Activated CD8-positive, alpha-beta memory T cell treated with anti-CD3 and anti-CD28 coated beads, Interleukin-2, amount 50 U/mL, for 48 hours (primary cell): ENCODE data around the gene RSPH1.

ENCODE experiments used
- DNase-seq: peaks from one replicate; pipeline ENCODE4 v3.0.0-alpha.2; 2020

Gene RSPH1

GRCh38 chr21:42512346-42513034 is 16.5 kb upstream of the RSPH1 start:
- no peak for DNase-seq

DNA sequence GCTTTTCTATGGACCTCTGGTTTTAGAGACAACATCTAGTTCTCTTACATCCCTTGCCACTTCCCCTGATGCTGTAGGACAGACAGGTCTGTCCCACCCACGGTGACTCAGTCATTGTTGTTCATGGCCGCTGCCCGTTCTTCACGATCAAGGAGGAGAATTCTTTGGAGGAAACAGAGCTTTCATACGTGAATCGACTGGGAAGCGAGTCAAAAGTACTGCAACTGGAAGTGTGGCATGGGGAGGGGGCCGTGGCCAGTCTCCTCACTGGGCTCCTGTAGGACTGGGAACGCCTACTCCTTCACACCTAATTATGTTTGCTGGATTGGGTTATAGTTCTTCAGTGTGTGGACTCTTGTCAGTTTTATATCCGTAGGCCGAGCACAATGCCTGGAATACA is 13.2 kb upstream of the RSPH1 start:
- no peak for DNase-seq

GRCh38 chr21:42508371-42508770 is 12.3 kb upstream of the RSPH1 start:
- no peak for DNase-seq

DNA sequence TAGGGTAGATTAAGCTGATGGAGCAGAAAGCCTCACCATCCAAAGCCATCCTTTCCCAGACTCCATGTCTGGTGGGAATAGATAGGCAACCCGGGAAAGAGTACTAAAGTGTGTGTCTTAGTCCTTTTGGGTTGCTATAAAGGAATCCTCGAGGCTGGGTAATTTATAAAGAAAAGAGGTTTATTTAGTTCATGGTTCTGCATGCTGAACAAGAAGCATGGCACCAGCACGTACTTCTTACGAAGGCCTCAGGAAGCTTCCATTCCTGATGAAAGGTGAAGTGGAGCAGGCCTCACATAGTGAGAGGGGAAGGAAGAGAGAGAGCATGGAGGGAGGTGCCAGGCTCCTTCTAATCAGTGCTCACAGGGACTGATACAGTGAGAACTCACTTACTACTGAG is 11.4 kb upstream of the RSPH1 start:
- no peak for DNase-seq

- DNase-seq, result no peak
Measured at GRCh38 chr21:42505090-42505726, 9.2 kb upstream of the RSPH1 start.

DNA sequence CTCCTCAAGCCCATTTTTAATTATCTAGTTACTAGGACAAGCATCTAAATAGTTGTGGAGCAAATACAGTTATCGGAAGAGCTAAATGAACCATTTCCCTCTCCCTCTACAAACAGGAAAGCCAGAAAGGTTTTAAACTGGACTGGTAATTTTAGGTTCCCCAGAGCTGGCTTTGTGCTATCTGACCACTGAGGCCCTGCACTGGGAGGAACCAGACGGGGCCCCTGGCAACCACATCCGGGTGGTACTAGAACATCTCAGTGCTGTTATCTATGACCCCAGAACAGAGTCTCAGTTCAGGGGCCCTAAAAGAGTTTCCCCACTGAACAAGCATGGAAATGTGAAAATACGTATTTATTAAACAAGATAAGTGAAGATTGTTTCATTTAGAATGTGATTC is 7.7 kb upstream of the RSPH1 start:
- DNase-seq, result no peak

- DNase-seq, result no peak
Measured at GRCh38 chr21:42500736-42501135, 4.7 kb upstream of the RSPH1 start.

- DNase-seq, result no peak
Measured at GRCh38 chr21:42500225-42500624, 4.2 kb upstream of the RSPH1 start.

DNA sequence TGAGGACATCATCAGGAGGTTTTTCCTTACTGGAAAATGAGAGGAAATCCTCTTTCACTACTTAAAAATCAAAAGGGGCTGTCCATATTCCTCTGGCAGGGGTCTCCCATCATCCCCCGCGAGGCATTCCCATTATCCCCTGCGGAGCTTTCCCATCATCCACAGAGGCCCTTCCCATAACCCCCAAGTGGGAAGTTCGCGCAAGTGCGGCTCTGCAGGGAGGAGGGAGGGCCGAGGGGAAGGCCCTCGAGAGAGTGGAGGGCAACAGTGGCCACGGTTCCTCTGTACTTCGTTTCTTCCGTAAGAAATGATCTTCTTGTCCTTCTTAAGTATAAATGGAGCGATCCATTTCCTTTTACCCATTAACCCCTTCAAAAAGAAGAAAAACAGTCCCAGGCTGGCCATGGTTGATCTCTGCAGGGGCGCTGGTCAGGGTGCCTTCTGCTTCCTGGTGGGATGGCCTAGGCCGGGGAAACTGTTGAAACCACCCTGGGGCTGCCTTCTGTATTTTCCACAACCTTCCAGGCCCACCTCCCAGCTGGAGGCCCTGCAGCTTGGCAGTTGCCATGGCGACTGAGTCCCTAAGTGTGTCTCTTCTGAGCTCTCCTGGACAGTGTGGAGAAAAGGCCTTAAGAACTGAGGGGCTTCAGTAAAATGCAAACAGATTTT is 3.6 kb upstream of the RSPH1 start:
- peak; percentile 25 for DNase-seq

- no peak for DNase-seq
Measured at GRCh38 chr21:42498012-42498411, 2.0 kb upstream of the RSPH1 start.

DNA sequence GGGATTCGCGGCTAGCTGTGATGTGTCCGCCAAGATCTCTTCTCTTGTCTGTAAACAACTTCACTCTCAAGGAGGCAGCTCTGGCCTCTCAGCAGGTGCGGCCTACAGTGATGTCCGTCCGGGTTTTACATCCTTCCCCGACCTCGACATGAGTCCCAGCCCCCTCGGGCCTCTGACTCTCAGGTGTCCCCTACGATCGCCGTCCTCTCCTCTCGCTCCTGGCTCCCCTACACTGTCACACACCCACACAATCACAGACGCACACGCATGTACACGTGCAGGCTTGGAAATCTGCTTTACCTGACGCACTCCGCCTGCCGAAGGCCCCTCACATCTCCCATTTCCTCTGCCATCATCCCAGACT is 797 bp upstream of the RSPH1 start:
- no peak for DNase-seq

DNA sequence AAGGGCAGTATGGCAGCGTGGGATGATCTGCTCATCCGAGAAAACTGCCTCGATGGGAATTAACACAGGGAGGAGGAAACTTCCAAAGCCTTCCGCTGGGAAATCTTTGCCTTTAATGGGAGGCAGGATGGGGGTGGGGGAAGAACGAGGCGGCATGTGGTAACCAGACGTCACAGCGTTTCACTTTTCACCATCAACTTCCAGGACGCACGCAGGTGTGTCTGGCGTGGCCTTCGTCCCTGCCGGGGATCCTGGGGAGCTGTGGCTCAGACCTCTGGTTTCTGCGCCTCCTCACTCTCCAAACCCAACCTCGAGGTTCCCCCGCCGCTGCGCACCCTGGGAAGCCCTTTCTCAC is 282 bp downstream of the RSPH1 start:
- no peak for DNase-seq

- no peak for DNase-seq
Measured at GRCh38 chr21:42495027-42495426, 997 bp downstream of the RSPH1 start.

DNA sequence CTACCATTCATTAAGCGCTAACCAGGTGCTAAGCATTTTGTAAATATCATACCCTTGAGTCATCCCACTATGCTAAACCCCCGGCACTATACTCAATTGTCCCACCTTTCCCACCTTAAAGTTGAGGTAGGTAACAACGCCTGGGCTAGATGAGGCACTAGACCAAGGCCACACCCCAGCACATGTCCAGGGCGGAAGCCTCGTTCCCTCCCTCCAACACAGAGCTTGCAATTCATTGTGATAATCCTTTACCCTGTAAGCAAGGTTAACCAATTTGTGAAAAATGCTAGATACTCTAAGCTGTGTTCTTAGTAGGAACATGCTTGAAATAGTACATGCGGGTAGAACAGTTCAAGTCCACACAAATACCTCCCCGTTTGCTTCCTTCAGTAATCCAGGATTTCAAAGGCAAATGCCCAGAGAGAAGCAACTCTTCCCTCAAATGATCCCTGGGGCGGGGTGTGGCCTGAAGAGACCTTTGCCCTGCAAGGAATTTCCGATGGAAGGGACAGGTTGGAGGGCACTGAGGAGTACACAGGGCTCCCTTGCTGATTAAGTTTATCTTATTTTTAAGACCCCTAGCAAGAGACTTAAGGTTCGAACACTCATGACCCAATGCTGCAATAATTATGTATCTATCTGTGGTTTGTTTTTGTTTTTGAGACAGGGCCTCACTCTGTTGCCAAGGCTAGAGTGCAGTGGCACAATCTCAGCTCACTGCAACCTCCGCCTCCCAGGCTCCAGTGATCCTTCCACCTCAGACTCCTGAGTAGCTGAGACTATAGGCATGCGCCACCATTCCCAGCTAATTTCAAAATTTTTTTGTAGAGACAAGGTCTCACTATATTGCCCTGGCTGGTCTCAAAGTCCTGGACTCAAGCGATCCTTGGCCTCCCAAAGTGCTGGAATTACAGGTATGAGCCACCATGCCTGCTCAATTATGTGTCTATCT is 2.6 kb downstream of the RSPH1 start:
- DNase-seq, result no peak

DNA sequence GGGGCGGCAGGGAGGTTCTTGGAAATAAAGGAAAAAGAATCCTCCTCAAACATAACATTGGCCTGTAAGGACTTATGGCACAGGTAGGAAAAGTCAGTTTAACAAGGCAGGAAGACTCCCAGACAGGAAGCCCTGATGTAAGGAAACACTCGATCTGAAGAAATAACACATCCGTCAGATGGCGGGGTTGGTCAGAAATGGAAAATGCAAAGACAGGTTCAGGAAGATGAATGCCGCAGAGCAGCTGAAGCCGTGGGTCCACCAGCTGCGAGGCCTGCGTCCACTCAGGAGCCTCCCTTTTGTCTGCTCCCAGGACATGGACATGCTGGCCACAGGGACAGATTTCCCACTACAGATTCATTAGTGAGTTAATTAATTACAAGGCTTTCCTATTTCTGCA is 3.8 kb downstream of the RSPH1 start:
- no peak for DNase-seq

DNA sequence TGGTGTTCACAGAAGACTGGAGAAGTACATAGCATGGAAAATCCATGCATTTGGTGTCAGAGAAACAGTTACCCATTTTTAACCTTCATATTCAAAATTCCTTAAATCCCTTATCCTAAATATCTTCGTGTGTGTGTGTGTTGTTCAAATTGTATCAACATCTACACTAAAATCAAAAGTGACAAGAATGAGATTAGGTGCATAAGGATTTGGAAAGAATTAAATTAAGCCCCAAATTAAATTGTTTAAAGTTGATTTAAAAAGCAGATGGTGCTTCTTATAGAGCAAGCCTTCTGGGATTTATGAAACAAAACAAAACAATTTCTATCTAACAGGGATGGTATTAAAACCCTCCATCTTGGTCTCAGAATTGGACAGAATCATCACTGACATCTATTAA is 4.7 kb downstream of the RSPH1 start:
- no peak for DNase-seq

GRCh38 chr21:42490720-42491119 is 5.3 kb downstream of the RSPH1 start:
- DNase-seq, result no peak

GRCh38 chr21:42489991-42490390 is 6.0 kb downstream of the RSPH1 start:
- no peak for DNase-seq

DNA sequence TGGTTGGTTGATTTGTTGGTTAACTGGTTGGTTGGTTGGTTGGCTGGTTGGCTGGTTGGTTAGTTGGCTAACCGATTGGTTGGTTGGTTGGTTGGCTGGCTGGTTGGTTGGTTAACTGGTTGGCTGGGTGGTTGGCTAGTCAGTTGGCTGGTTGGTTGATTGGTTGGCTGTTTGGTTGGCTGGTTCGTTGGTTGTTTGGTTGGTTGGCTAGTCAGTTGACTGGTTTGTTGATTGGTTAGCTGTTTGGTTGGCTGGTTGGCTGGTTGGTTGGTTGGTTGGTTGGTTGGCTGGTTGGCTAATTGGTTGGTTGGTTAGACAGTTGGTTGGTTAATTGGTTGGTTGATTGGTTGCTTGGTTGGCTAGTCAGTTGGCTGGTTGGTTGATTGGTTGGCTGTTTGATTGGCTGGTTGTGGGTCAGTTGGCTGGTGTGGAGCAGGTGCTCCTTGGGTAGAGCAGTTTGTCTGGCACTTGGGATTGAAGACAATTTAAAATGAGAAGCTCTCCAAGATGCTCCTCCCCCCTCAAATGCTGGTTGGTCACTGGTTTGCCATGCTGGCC is 6.9 kb downstream of the RSPH1 start:
- no peak for DNase-seq

DNA sequence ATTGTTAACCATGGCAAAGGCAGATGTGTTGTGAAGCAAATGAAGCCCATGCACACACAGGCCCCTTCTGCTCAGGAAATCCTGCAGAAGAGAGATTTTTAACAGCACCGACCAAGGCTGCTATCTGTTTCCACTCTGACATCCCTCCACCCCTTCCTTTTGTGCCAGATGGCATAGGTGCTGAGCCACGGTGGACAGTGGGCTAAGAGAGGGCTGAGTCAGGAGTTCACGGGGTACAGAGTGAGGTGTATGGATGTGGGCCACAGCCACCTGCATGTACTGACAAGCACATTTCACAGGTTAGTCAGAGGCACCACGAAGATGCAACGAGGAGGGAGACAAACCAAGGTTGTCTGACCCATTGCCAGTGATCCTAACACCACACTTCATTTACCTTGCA is 9.5 kb downstream of the RSPH1 start:
- no peak for DNase-seq

GRCh38 chr21:42486072-42486471 is 10.0 kb downstream of the RSPH1 start:
- no peak for DNase-seq

- DNase-seq, result no peak
Measured at GRCh38 chr21:42484966-42485365, 11.1 kb downstream of the RSPH1 start.

DNA sequence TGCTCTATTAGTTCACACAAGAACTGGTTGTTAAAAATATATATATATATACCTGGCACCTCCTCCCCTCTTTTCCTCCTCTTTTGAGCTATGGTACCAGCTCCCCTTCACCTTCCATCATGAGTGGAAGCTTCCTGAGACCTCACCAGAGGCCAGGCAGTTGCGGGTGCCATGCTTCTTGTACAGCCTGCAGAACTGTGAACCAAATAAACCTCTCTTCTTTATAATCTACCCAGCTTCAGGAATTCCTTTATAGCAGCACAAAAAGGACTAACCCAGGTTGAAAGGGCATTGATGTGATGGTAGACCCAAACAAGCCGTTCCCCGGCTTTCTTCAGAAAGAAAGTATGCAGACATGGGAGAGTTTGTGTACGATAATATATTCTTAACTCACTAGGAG is 14.9 kb downstream of the RSPH1 start:
- no peak for DNase-seq
